Measurements from ENCODE around the gene CHST8.

Gene CHST8

DNA sequence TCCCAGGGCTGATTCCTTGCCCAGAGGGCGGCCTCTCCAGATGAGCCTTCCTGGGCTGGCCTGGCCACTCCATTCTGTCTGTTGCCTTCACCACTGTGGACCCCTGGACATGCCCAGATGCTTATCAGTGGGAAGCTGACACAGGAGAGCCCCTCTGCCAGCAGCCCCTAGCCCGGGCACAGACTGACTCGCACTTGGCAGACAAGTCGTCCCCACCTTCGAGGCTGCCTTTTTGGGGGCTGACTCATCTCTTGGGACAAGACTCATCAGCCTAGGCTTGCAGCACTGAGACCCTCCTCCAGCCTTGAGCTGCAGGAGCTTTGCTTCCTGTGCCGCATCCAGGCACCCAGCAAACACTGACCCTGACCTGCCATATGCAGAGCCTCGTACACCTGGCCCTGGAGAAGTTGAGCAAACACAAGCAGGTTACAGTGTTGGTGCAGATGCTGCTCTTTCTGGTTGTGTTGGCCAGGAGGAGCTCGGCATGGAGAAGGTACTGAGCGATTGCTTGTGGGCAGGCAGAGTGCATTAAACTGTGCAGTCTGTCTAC is 8.1 kb downstream of the CHST8 start:
- Histone ChIP-seq H4K20me1 (ENCODE audit: insufficient read depth, low read length, poor library complexity, severe bottlenecking) (no peaks in the 10 kb centered on the region), H3K36me3 (ENCODE audit: insufficient read depth, low read length) (no peaks in the 10 kb centered on the region), H3K4me3 (ENCODE audit: low read length, poor library complexity, severe bottlenecking) (no peak overlapping the region), H3K4me1 (ENCODE audit: insufficient read depth, low read length, poor library complexity, severe bottlenecking) (no peaks in the 10 kb centered on the region), H2AFZ (ENCODE audit: low read length) (no peak overlapping the region), H3K79me2 (ENCODE audit: insufficient read depth, low read length) (no peaks in the 10 kb centered on the region), H3K9me2 (replicated peaks; ENCODE audit: low read depth, low read length) (no peaks in the 10 kb centered on the region), H3F3A (ENCODE audit: low read depth) (no peaks in the 10 kb centered on the region), H3K9me3 (ENCODE audit: insufficient read depth, low read depth, low read length) (no peaks in the 10 kb centered on the region), H3K27me3 (ENCODE audit: insufficient read depth, low read length, poor library complexity, severe bottlenecking) (no peaks in the 10 kb centered on the region), H3K4me2 (ENCODE audit: low read depth, low read length, poor library complexity, severe bottlenecking) (no peak overlapping the region), H3K9ac (ENCODE audit: low read depth, low read length, poor library complexity, severe bottlenecking) (no peak overlapping the region)
- TF ChIP-seq EZH2phosphoT487 (IDR thresholded peaks at IDR 0.05; ENCODE audit: borderline replicate concordance) = no peak
- TF ChIP-seq, protein P1, sequence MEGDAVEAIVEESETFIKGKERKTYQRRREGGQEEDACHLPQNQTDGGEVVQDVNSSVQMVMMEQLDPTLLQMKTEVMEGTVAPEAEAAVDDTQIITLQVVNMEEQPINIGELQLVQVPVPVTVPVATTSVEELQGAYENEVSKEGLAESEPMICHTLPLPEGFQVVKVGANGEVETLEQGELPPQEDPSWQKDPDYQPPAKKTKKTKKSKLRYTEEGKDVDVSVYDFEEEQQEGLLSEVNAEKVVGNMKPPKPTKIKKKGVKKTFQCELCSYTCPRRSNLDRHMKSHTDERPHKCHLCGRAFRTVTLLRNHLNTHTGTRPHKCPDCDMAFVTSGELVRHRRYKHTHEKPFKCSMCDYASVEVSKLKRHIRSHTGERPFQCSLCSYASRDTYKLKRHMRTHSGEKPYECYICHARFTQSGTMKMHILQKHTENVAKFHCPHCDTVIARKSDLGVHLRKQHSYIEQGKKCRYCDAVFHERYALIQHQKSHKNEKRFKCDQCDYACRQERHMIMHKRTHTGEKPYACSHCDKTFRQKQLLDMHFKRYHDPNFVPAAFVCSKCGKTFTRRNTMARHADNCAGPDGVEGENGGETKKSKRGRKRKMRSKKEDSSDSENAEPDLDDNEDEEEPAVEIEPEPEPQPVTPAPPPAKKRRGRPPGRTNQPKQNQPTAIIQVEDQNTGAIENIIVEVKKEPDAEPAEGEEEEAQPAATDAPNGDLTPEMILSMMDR (conservative IDR thresholded peaks at IDR 0.05; ENCODE audit: low read length) = no peak

DNA sequence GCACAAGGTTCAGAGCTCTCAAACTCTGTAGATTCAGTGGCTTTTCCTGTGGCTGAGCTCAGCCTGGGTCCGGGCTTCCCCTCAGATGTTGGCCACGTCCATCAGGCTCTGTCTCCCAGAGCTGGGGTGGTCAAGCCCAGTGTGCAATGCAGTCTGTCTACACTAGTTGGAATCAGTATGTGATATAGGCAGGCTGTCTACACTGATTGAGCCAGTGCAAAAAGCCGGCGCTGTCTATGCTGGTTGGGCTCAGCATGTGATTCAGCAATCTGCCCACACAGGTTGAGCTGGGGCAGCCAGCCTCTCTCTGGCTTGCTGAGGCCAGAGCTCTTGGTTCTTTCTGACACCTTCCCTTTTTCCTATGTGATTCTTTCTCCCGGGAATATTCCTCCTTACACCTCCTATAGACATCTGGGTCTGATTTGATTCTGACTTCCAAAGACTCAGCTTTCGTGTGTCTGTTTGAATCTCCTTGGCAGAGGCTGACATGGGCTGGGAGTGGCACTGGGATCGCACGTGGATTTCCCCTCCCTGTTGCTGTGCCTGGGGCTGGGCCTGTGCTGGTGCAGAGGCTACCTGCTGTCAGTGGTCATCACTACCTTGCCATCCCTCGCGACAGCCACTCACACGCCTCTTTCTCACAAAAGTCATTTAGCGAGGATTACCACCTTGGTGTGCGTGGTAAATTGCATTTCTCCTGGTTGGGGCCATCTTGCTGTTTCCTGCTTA is 9.3 kb downstream of the CHST8 start:
- H3K9me3 ChIP-seq (ENCODE audit: insufficient read depth, low read depth, low read length) = no peaks in the 10 kb centered on the region
- no peak overlapping the region for H3K9ac ChIP-seq (ENCODE audit: low read depth, low read length, poor library complexity, severe bottlenecking)

DNA sequence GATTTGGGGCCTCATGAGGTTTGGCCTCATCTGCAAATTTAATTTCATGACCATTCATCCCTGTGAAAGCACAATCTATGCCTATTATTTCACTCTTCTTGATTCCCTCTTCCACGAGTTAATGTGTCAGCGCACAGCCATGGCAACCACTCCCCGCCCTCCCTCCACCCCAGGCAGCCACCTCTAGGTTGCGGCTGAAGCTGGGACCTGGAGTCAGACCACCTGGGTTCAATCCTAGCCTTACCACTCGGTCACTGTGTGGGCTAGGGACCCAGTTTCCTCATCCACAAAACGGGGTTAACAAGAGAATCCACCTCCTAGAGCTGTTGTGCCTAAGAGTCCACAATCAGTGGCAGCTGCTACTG is 9.8 kb downstream of the CHST8 start:
- H3K4me1 ChIP-seq (ENCODE audit: insufficient read depth, low read length, poor library complexity, severe bottlenecking) = no peaks in the 10 kb centered on the region
- H4K20me1 ChIP-seq (ENCODE audit: insufficient read depth, low read length, poor library complexity, severe bottlenecking) = no peaks in the 10 kb centered on the region
- H3F3A ChIP-seq (ENCODE audit: low read depth) = no peaks in the 10 kb centered on the region
- no peaks in the 10 kb centered on the region for H3K27me3 ChIP-seq (ENCODE audit: insufficient read depth, low read length, poor library complexity, severe bottlenecking)
- no peaks in the 10 kb centered on the region for H3K36me3 ChIP-seq (ENCODE audit: insufficient read depth, low read length)
- no peak for TF ChIP-seq EZH2phosphoT487 (IDR thresholded peaks at IDR 0.05; ENCODE audit: borderline replicate concordance)
- TF ChIP-seq, protein P1 (conservative IDR thresholded peaks at IDR 0.05; ENCODE audit: low read length) = no peak
- no peak overlapping the region for H3K4me2 ChIP-seq (ENCODE audit: low read depth, low read length, poor library complexity, severe bottlenecking)
- H3K9me2 ChIP-seq (replicated peaks; ENCODE audit: low read depth, low read length) = no peaks in the 10 kb centered on the region
- no peak overlapping the region for H2AFZ ChIP-seq (ENCODE audit: low read length)
- H3K9ac ChIP-seq (ENCODE audit: low read depth, low read length, poor library complexity, severe bottlenecking) = no peak overlapping the region
- H3K4me3 ChIP-seq (ENCODE audit: low read length, poor library complexity, severe bottlenecking) = no peak overlapping the region
- H3K9me3 ChIP-seq (ENCODE audit: insufficient read depth, low read depth, low read length) = no peaks in the 10 kb centered on the region
- no peaks in the 10 kb centered on the region for H3K79me2 ChIP-seq (ENCODE audit: insufficient read depth, low read length)

More for the DNA sequence above, 9.3 kb downstream of the CHST8 start:
- Histone ChIP-seq H2AFZ (ENCODE audit: low read length) (no peak overlapping the region), H4K20me1 (ENCODE audit: insufficient read depth, low read length, poor library complexity, severe bottlenecking) (no peaks in the 10 kb centered on the region), H3K79me2 (ENCODE audit: insufficient read depth, low read length) (no peaks in the 10 kb centered on the region), H3K36me3 (ENCODE audit: insufficient read depth, low read length) (no peaks in the 10 kb centered on the region), H3K4me2 (ENCODE audit: low read depth, low read length, poor library complexity, severe bottlenecking) (no peak overlapping the region), H3K9me2 (replicated peaks; ENCODE audit: low read depth, low read length) (no peaks in the 10 kb centered on the region), H3F3A (ENCODE audit: low read depth) (no peaks in the 10 kb centered on the region), H3K4me3 (ENCODE audit: low read length, poor library complexity, severe bottlenecking) (no peak overlapping the region), H3K4me1 (ENCODE audit: insufficient read depth, low read length, poor library complexity, severe bottlenecking) (no peaks in the 10 kb centered on the region), H3K27me3 (ENCODE audit: insufficient read depth, low read length, poor library complexity, severe bottlenecking) (no peaks in the 10 kb centered on the region)
- TF ChIP-seq, protein P1 (conservative IDR thresholded peaks at IDR 0.05; ENCODE audit: low read length) = no peak

Data from Loucy (cell line).